Pancreas (tissue), 10 donors: Measurements from ENCODE around the gene SEH1L. TPM values are rescaled to one million over a fixed set of nuclear protein-coding genes. Genes with fewer than 3 reads are reported as not detected.

Experiments
- ATAC-seq, 4 donors: fragments of 200-7000 bp; cut with Tn5 transposase; one replicate each; pipeline versions ENCODE4 v1.8.0 to v1.9.1; 2020; ENCODE audit warnings: mild to moderate bottlenecking in 4 of 4, moderate library complexity in 4 of 4
- DNase-seq, 6 donors: peaks; one replicate each; pipeline ENCODE4 v3.0.0-alpha.2; 2020
- FAIRE-seq: peaks from 2 replicates; lab custom pipeline; 2012; peaks lifted over from hg19 to GRCh38; lab: Jason Lieb, UNC
- H3K27ac ChIP-seq, 4 donors: fragments of 200-600 bp; sonication (generic); 1 replicate in 3 of 4; 2 replicates in 1 of 4; pipeline versions ENCODE4 v1.5.0 to v1.8.0; 2020
- H3K27me3 ChIP-seq, 4 donors: fragments of 200-600 bp; one replicate each; pipeline ENCODE4 v1.8.0; 2021
- H3K36me3 ChIP-seq, 3 donors: fragments of 200-600 bp; sonication (generic) in 1 of 3; one replicate each; pipeline versions ENCODE4 v1.5.0 to v1.8.0; 2020 to 2021
- H3K4me1 ChIP-seq, 3 donors: fragments of 200-600 bp; one replicate each; pipeline ENCODE4 v1.8.0; 2021
- H3K4me3 ChIP-seq, 4 donors: fragments of 200-600 bp; sonication (generic) in 2 of 4; one replicate each; pipeline versions ENCODE4 v1.5.0 to v1.8.0; 2020 to 2021
- H3K9me3 ChIP-seq, 4 donors: fragments of 200-600 bp; one replicate each; pipeline ENCODE4 v1.8.0; 2021
- WGBS, 2 donors: extraction: QIAGEN DNeasy Blood & Tissue Kit; methylation state at CpG; one replicate each; pipeline ENCODE4 v1.1.7; 2013; 5-methylcytosine and 5-hydroxymethylcytosine counted together
- intact Hi-C, 3 donors: fragments of 100-400 bp; cut with DNase I; formaldehyde crosslinking; loops; one replicate each; pipeline versions ENCODE4 v1.11.1 to v1.14.2; 2022
- polyA plus RNA-seq, 2 donors: library from polyadenylated mRNA; stranded (reverse); fragments of 200-250 nt; gene quantifications; one replicate each; pipeline ENCODE4 v1.2.3, GENCODE V29; 2013
- total RNA-seq, 6 donors: library from RNA; stranded (reverse); fragmentation: NEBNext Ultra II Directional in 4 of 6; extraction: Animal tissue kit (Norgen Biotek cat#: 25700) in 4 of 6; gene quantifications; one replicate each; pipeline versions ENCODE4 v1.2.1 to v1.2.4, GENCODE V29; 2021 to 2023
- TF ChIP-seq, protein P1 (sequence below), 4 donors: fragments of 200-600 bp; sonication (generic) in 3 of 4; IDR thresholded peaks; one replicate each; pipeline versions ENCODE4 v1.5.0 to v1.8.0; 2021; ENCODE audit warnings: antibody characterized with exemption in 4 of 4
- donor health status: healthy with polysubstance abuse.
- donor health status: DM: no; HTN: no; CAD: no; lungs with moderate emphysema.
- donor health status: DM: no; HTN: no; CAD: no.
- donor health status: control.
- donor health status: control.
- donor health status: Bipolar disorder and iron deficiency.
- donor health status: DM: yes; HTN: yes; CAD: no.
- donor health status: DM: no; HTN: no; CAD: no.
- donor health status: DM: no; HTN: no; CAD: no.
- donor health status: DM: yes; HTN: yes; CAD: no.

SEH1L gene
- total and polyA plus RNA-seq, 8 donors, result 9.4 to 23.7 (median 17.7) TPM

GRCh38 chr18:13032173-13032572 is 84.4 kb downstream of the SEH1L start:
- intact Hi-C loops, result no loop called here
- no peaks in the 10 kb centered on the region for H3K4me1 ChIP-seq
- no peaks in the 10 kb centered on the region for H3K27me3 ChIP-seq
- H3K27ac ChIP-seq, result no peak overlapping the region
- no peak for FAIRE-seq
- WGBS, 2 donors, result 92 to 96% methylated on average over 5 of the region's 5 CpGs
- TF ChIP-seq, protein P1, sequence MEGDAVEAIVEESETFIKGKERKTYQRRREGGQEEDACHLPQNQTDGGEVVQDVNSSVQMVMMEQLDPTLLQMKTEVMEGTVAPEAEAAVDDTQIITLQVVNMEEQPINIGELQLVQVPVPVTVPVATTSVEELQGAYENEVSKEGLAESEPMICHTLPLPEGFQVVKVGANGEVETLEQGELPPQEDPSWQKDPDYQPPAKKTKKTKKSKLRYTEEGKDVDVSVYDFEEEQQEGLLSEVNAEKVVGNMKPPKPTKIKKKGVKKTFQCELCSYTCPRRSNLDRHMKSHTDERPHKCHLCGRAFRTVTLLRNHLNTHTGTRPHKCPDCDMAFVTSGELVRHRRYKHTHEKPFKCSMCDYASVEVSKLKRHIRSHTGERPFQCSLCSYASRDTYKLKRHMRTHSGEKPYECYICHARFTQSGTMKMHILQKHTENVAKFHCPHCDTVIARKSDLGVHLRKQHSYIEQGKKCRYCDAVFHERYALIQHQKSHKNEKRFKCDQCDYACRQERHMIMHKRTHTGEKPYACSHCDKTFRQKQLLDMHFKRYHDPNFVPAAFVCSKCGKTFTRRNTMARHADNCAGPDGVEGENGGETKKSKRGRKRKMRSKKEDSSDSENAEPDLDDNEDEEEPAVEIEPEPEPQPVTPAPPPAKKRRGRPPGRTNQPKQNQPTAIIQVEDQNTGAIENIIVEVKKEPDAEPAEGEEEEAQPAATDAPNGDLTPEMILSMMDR (IDR thresholded peaks at IDR 0.05), result no peak
- no peak for DNase-seq
- ATAC-seq, result no peak
- H3K36me3 ChIP-seq, result peaks cover 0 to 16% (median 0%) of the 10 kb centered on the region in 3 donors
- H3K4me3 ChIP-seq, result no peak overlapping the region
- no peaks in the 10 kb centered on the region for H3K9me3 ChIP-seq

DNA sequence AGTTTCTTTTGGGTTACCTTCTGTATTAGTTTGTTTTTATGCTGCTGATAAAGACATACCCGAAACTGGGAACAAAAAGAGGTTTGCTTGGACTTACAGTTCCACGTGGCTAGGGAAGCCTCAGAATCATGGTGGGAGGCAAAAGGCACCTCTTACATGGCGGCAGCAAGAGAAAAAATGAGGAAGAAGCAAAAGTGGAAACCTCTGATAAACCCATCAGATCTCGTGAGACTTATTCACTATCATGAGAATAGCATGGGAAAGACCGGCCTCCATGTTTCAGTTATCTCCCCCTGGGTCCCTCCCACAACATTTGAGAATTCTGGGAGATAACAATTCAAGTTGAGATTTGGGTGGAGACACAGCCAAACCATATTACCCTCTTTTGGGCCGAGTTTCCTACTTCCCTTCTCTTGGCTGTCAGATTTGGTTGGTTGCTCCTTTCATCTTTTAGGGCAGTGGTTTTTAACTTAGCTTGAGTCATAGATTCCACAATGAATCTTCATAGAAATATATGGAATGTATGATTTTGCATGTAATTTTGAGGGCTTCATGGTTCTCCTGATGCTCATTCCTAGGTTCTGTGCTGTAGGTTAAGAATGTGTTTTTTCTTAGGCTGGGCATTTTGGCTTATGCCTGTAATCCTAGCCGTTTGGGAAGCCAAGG is 87.6 kb downstream of the SEH1L start:
- no peak for DNase-seq
- Histone ChIP-seq H3K4me1 (no peaks in the 10 kb centered on the region), H3K27me3 (no peaks in the 10 kb centered on the region), H3K27ac (no peak overlapping the region), H3K36me3 (peaks cover 0 to 16% (median 0%) of the 10 kb centered on the region in 3 donors), H3K4me3 (no peak overlapping the region), H3K9me3 (no peaks in the 10 kb centered on the region)
- intact Hi-C loops, result no loop called here
- TF ChIP-seq, protein P1 (IDR thresholded peaks at IDR 0.05), result no peak
- no peak for FAIRE-seq
- no peak for ATAC-seq
- WGBS, 2 donors, result 94 to 96% methylated on average over 7 of the region's 7 CpGs

GRCh38 chr18:13036622-13037320 is 89.0 kb downstream of the SEH1L start:
- TF ChIP-seq, protein P1 (IDR thresholded peaks at IDR 0.05), result no peak
- intact Hi-C loops, result no loop called here
- DNase-seq (no peak), FAIRE-seq (no peak), ATAC-seq (no peak)
- Histone ChIP-seq H3K9me3 (no peaks in the 10 kb centered on the region), H3K27me3 (no peaks in the 10 kb centered on the region), H3K36me3 (peaks cover 0 to 16% (median 0%) of the 10 kb centered on the region in 3 donors), H3K27ac (no peak overlapping the region), H3K4me1 (no peaks in the 10 kb centered on the region), H3K4me3 (no peak overlapping the region)
- 80 to 95% methylated on average over 7 of the region's 7 CpGs for WGBS, 2 donors

Other genes starting within 250 kb of the SEH1L start
- 1 to 10 TPM; 1.8 to 3.6 (median 2.7) TPM for gene CEP76, start 245.3 kb upstream of the SEH1L start, total RNA-seq
- 1 to 10 TPM; 1.6 to 2.4 TPM for gene CEP76, start 245.3 kb upstream of the SEH1L start, polyA plus RNA-seq
- gene PSMG2, start 245.0 kb upstream of the SEH1L start, total RNA-seq, result 10 to 100 TPM; 27.0 to 42.0 (median 33.6) TPM
- gene PSMG2, start 245.0 kb upstream of the SEH1L start, polyA plus RNA-seq, result 10 to 100 TPM; 47.1 to 50.0 TPM
- gene PTPN2, start 63.8 kb upstream of the SEH1L start, total RNA-seq, result 10 to 100 TPM; 24.8 to 30.5 (median 26.3) TPM
- gene PTPN2, start 63.8 kb upstream of the SEH1L start, polyA plus RNA-seq, result 10 to 100 TPM; 22.8 to 37.1 TPM
- 10 to 100 TPM; 10.3 to 20.7 (median 14.0) TPM for gene CEP192, start 43.4 kb downstream of the SEH1L start, total RNA-seq
- gene CEP192, start 43.4 kb downstream of the SEH1L start, polyA plus RNA-seq, result 10 to 100 TPM in 1 of 2 donors, 1 to 10 TPM in 1; 6.7 to 21.7 TPM